GM19099 (cell line): Measurements from ENCODE around the gene GSN.
A peak's percentile ranks its signal among the peaks of the same experiment; 100 is the strongest.

Experiments
- POLR2A ChIP-seq: IDR thresholded peaks from 3 replicates; pipeline ENCODE4 v1.6.1; 2011; ENCODE audit warnings: low read depth; ENCODE audit not compliant: insufficient read length; ENCODE audit errors: extremely low read depth

The GSN gene

DNA sequence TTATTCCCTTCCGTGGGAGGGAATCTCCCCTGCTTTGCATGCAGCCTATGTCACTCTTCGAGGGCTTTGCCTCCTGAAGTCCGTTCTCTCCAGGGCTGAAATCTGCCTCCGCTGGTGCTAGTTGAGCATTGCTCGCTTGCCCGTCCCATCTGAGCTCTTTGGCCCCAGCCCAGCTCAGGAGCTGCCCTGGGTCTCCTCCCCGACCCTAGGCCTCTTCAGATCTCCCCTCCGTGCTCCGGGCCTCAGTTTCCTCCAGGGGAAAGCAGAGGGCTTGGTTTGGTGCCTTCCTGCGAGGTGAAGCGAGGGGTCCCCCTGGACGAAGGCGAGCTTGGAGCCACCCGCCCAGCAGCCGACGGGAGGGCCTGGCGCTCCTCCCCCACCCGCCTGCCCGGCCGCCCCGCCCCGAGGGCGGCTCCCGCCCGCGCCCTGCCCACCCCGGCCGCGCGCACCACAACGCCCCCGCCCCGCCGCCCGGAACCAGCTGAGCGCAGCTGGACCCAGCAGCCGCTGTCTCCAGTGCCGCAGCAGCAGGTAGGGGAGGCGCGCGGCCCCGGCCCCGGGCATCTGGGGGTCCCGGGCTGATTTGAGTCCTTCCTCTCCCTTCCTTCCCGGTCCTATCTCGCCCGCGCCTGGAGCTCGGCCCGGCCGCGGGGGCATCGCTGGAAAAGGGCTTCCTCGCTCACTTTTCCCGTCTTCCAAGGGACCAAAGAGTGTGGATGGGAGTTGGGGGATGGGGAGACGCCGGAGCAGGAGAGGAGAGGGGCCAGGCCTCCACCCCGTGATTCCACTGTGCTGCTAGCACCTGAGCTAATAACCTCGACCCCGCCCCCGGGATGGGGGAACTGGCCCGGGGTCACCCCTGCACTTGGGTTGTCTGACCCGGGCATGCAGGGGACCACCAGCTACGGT is at the start of gene GSN:
TSS of gene GSN (plus strand) at position 474 of the 909 bp plus-strand sequence. CDS start 33,810 bp downstream, outside the sequence.
- TF ChIP-seq POLR2A, result peak; percentile 12

DNA sequence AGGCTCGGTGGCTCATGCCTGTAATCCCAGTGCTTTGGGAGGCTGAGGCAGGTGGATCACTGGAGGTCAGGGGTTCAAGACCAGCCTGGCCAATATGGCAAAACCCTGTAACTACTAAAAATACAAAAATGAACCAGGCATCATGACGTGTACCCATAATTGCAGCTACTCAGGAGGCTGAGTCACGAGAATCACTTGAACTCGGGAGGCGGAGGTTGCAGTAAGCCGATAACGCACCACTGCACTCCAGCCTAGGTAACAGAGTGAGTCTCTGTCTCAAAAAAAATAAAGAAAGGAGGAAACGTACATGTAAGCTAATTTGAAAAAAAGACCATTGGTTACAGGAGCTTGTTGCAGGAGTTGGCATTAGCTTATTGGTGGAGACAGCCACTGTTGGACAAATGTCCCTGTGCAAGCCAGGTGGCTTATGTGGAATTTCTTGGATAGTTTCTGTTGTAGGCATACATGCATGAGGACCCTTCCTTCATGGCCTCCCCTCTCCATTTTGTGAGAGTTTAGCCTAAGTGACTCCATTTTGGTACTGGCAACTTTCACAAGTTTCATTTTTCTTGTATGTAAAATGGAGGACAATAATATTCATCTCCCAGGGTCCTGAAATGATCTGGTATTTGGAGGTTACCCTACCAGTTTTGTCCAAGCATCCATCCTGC is 49.5 kb upstream of the GSN start:
- TF ChIP-seq POLR2A, result no peak

DNA sequence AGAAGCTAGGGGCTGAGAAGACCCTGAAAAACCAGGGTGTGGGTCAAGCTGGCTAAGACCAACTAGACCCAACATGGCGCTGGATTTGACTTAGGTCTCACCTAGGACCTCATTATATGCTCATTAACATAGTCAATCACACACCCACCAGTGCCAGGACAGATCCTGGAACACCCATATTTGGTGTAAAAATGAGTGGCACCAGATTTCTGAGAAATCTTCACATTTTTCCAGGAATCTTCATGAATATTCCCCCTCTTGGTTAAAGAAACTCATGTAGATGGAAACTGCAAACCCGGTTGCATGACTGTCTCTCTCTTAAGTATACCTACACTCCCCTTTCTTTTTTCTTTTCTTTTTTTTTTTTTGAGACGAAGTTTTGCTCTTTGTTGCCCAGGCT is 48.4 kb upstream of the GSN start:
- no peak for TF ChIP-seq POLR2A

DNA sequence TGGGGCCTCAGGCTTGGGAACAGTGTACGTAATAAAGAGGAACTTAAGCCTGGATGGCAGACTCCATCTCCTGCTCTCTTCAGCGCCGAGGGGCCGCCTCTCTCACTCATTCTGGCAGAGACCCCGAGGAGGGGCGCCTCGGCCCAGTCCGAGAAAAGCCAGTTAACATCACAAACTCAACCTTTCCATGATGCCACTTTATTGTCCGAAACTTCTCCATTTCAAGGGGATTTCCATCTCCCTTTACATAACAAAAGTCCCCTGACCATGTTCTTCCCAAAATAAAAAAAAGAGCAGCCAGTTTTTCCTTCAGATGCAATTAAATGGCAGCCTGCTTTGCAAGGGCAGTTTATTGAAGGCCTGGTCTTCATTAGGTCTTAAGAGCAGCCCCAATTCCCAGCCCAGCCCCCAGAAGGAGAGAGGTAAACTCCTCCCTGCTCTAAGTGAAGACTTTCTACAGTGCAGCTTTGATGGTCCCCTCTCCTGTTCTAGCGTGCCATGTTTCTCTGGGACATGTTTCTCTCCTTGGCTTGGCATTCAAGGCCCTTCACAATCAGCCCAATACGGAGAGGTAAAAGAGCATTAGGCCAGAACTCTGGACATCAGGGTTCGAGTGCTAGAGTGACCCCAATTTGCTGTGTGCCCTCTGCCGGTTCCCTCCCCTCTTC is 46.8 kb upstream of the GSN start:
- TF ChIP-seq POLR2A, result no peak

DNA sequence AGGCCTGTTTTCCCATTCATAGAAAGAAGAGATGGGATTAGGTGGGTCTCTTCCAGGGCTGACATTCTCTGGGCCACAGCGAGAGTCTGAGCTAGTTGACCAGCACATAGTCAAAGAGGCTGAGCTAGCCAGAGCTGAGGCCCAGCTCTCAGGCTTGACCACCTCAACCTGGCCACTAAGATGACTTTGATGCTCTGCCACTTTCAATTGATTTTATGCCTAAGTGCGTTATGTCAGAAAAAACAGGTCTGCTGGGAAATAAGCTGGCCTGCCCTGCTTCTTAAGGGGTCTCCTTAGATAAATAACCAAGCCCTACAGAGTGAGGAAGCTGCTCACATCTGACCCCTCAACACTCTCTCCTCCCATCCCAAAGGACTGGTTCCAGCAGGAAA is 46.3 kb upstream of the GSN start:
- no peak for TF ChIP-seq POLR2A

DNA sequence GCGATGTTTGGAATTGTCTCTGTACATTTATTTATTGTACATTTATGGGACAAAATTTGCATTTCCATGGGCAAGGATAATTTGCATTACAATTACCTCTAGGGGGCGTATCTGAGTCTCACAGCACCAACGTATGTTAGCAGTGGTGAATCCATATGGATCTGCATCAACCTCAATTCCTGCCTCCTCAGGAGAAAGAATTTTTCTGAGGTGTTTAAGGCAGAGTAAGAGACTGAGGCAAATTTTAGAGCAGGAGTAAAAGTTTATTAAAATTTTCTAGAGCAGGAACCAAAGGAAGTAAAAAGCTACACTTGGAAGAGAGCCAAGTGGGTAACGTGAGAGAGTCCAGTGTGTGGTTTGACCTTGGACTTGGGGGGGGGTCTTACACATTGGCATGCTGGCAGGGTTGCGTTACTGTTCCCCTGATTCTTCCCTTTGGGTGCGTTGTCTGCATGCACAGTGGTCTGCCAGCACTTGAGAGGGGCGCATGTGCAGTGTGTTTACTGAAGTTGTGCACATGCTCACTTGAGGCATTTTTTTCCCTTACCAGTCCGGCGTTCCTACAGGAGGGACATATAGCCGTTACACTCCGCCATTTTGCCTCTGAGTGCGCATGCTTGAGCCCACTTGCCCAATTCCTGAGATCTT is 45.3 kb upstream of the GSN start:
- no peak for TF ChIP-seq POLR2A

DNA sequence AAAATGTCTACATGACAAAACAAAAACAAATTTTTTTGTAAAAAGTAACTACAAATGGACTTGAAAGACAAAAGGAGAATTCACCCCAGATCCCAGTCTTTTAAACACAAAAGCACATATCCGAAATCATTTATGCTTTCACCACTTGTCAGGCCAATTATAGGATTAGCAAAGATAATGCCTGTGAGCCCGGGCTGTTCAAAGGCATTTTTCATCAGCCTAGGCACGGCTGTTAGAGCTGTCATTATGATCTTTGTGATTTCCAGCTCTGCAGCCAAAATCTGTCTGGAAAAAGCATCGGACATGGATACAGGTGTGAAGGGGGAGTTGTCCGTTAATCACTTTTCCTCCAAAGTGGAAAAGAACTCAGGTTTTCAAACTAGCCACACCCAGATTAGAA is 42.7 kb upstream of the GSN start:
- no peak for TF ChIP-seq POLR2A

DNA sequence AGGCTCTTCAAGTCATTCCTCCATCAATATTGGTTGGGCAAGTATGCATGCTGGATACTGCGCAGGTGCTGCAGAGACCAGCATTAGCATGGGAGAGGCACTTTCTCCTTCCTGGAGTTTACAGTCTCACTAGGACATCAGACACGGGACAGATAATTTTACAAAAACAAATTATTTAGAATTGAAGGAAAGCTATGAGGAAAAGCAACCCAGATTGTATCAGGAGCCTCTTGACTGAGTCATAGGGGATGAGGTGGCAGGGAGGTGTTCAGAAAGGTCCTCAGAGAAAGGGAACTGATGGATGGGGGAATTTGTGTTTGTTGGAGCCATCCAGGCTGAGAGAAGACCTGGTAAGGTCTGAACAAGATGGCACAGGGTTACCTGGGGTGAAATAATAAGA is 41.8 kb upstream of the GSN start:
- no peak for TF ChIP-seq POLR2A

DNA sequence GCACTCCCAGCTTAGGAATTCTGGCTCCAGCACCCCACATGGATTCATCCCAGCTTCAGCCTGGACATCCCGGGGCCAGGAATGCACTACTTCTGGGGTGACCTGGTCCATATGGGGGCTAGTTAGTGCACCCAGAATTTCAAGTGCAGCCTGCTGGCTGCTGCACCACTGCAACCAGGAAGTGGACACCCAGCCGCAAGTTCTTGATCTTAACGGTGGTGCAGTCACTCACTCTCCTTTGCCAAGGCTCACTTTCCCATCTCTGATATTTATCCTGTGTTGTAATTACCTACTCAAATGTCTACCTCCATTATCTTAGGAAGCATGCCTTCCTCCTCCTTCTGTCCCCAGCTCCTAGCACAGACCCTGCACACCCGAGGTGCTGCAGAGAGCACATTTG is 40.1 kb upstream of the GSN start:
- TF ChIP-seq POLR2A, result no peak

DNA sequence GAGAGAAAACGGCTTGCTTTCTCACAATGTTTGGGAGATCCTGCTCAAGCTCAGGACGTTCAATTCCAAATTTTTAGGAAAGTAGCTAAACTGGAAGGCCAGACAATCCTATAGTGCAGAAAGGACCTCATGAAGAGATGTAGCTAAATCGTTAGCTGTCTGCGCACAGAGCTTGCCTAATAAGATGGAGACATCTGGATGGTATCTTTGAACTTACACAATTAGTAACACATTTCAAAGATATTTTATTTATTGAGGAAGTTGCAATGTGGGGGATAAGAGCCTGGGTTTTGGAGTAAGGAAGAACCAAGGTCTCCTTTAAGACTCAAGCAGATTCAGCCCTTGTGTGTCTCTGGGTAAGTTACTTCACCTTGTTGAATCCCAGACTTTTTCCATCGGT is 37.7 kb upstream of the GSN start:
- TF ChIP-seq POLR2A, result no peak

DNA sequence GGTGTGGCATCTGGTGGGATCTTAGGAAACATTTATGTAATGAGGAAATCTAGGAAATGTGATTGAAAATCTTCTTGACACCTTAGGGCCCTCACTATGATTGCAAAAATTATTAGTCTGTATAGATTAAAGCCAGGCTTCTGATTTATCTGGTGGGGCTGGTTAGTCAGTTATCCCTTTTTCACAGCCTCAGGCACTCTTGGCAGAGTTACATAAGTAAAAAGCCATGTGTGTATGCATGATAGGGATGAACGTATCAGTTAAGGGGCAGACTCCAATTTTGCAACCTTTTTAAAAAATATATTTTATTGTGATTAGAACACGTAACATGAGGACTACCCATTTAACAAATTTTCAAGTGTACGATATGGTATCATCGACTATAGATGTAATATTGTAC is 35.7 kb upstream of the GSN start:
- TF ChIP-seq POLR2A, result no peak

DNA sequence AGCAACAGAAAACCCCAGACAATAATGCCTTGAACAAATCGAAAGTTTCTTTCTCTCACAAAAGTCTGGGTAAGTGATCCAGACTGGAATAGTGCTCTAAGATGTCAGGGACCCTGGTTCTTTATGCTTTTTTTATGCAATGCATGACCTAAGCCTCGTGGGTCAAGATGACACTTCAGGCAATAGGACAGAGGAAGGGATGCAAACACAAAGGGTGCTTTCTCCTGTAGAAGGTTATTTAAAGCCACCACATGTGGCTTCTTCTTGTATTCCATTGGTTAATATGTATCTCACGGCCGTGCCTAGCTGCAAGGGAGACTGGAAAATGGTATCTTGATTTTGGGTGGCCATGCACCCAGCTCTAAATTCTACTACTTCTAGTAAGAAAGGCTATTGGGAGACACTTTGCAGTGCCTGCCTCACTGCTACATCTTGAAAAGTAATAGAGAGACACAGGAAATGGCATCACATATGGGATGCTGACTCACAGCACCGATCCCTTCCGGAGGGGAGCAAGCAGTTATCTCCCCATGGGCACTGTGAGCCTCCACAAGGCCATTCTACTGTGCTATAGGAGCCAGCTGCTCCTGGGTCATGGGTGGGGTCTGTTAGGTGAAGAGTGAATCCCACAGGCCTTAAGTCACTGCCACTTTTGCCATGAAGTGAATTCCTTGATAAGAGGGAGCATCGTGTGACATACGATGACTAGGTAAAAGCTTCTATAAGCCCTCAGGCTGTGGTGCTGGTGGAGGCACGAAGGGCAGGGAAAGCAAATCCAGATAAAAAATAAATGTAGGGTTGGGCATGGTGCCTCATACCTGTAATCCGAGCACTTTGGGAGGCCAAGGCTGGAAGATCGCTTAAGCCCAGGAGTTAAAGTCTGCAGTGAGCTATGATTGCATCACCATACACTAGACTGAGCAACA is 33.8 kb upstream of the GSN start:
- TF ChIP-seq POLR2A, result no peak

DNA sequence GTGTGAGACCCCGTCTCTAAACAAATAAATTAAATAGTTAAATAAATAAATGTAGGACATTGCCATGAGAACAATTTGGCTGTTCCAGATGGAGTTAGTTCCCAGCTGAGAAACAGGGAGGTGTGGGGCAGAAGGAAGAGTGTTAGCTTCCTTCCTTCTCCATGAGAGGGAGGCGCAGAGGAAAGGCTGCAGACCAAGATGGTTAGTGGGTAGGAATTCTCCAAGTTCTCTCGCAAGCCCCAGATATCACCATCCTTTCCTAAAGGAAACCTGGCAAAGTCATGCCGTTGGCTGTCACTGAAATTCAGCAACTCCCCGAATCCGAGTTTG is 33.2 kb upstream of the GSN start:
- TF ChIP-seq POLR2A, result no peak

DNA sequence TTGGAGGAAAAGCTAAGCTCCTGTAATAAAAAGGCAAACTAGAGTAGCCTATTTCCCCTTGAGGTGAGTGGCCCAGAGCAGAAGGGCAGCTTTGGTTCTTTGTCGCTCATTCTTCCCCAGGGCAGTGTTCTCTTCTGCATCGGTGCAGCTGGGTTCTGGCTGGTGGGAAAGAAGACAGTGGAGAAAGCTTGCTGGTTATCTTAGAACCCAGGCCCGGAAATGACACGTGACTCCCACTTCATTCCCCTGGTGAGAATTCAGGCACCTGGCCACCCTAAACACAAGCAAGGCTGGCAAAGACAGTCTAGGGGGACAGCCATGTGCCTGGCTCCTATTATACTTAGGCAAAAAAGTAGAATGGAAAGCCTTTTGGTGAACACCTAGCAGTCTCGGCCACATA is 32.5 kb upstream of the GSN start:
- no peak for TF ChIP-seq POLR2A
